Measurements from ENCODE around the gene RPS14. TPM values are rescaled to one million over a fixed set of nuclear protein-coding genes. Genes with fewer than 3 reads are reported as not detected.

The RPS14 gene
- total and polyA plus RNA-seq, 2 of the 8 experiments (the other 6 are each of a cell fraction or from before 2014, with no cell fraction given): 2,548 to 6,423 TPM

GRCh38 chr5:150465927-150466326 lies 16.4 kb upstream of the RPS14 start:
- H3K23ac ChIP-seq (ENCODE audit: insufficient read length): no peak overlapping the region
- H3K4ac ChIP-seq (replicated peaks; ENCODE audit: insufficient read length, low read depth, low read length): no peak overlapping the region
- H3K14ac ChIP-seq (ENCODE audit: insufficient read length): no peak overlapping the region
- peak overlapping the region; percentile 80; the same call in 1 of the 2 replicates for H2BK20ac ChIP-seq (ENCODE audit: low read length)
- H2BK5ac ChIP-seq (ENCODE audit: low read depth, low read length): peak overlapping the region; percentile 73; the same call in 1 of the 2 replicates
- no peak overlapping the region for H4K8ac ChIP-seq (ENCODE audit: extremely low read depth, insufficient read depth, low read length)
- no peaks in the 10 kb centered on the region for H4K20me1 ChIP-seq (replicated peaks in 1 of 2; ENCODE audit: control insufficient read depth in 1 of 2, insufficient read depth in 2 of 2, low read length in 2 of 2)
- TF ChIP-seq EP300 (IDR thresholded peaks at IDR 0.05; ENCODE audit: borderline replicate concordance in 1 of 2, low read depth in 2 of 2, low read length in 2 of 2) (no peak), EZH2 (IDR thresholded peaks at IDR 0.05; ENCODE audit: low read depth, low read length, severe bottlenecking) (no peak), CTBP2 (IDR thresholded peaks at IDR 0.05; ENCODE audit: borderline replicate concordance, insufficient read depth, insufficient read length, low read length) (no peak), HDAC2 (IDR thresholded peaks at IDR 0.05; ENCODE audit: borderline replicate concordance in 1 of 2, low read depth in 2 of 2, low read length in 2 of 2) (no peak), TAF7 (optimal IDR thresholded peaks at IDR 0.05; ENCODE audit: borderline replicate concordance, low read depth, low read length) (no peak), RBBP5 (IDR thresholded peaks at IDR 0.05; ENCODE audit: borderline replicate concordance, low read depth, low read length) (no peak), TEAD4 (IDR thresholded peaks at IDR 0.05; ENCODE audit: low read depth, low read length) (no peak), CBX8 (IDR thresholded peaks at IDR 0.05; ENCODE audit: borderline replicate concordance, low read depth, low read length) (no peak), SUZ12 (IDR thresholded peaks at IDR 0.05; ENCODE audit: low read length) (no peak), JUND (IDR thresholded peaks at IDR 0.05; ENCODE audit: low read length) (no peak)
- H3K4me3 ChIP-seq (ENCODE audit: extremely low read depth in 1 of 4, insufficient read depth in 2 of 4, low read depth in 3 of 4, low read length in 4 of 4): no peak overlapping the region
- H3K79me1 ChIP-seq (ENCODE audit: low read depth, low read length): no peaks in the 10 kb centered on the region
- FAIRE-seq: no peak
- 88% methylated on average over 8 of the region's 8 CpGs; no CpG with 5 or more reads in 1 of the 2 experiments for WGBS, 2 experiments (ENCODE audit: extremely low coverage in 1 of 2, insufficient coverage in 1 of 2, insufficient read length in 1 of 2, insufficient replicate concordance in 2 of 2, low coverage in 1 of 2, low lambda C conversion rate in 2 of 2, missing lambda C conversion rate in 1 of 2)
- no peaks in the 10 kb centered on the region for H3K23me2 ChIP-seq (ENCODE audit: low read depth, low read length)
- no peak overlapping the region for H2AK5ac ChIP-seq (ENCODE audit: low read depth, low read length)
- no peak overlapping the region for H3K9ac ChIP-seq (replicated peaks in 1 of 4; ENCODE audit: extremely low read depth in 1 of 4, low read depth in 3 of 4, low read length in 3 of 4)
- no peak overlapping the region for H3K27ac ChIP-seq (ENCODE audit: low read depth, low read length)
- H3K27me3 ChIP-seq (replicated peaks in 1 of 4; ENCODE audit: control insufficient read depth in 3 of 4, extremely low read depth in 1 of 4, insufficient read depth in 3 of 4, low read length in 3 of 4): no peaks in the 10 kb centered on the region
- DNase-seq (ENCODE audit: low read depth in 1 of 2, low spot score in 2 of 2): no peak
- H3K36me3 ChIP-seq (ENCODE audit: control insufficient read depth in 2 of 4, insufficient read depth in 4 of 4, low read length in 3 of 4): no peaks in the 10 kb centered on the region
- peak overlapping the region; percentile 56 for H4K91ac ChIP-seq (replicated peaks; ENCODE audit: insufficient read length, low read length)
- H2BK120ac ChIP-seq (replicated peaks; ENCODE audit: low read depth, low read length): no peak overlapping the region
- ChIA-PET POLR2A (ENCODE audit: partially characterized antibody) (interaction anchor here (0.9 to 2.8 kb wide), 4 partner anchors 16 to 104 kb away, joined by 3 to 21 read pairs (median 8); partner anchors contain the start of gene RPS14), CTCF (ENCODE audit: partially characterized antibody) (interaction anchor here (1.1 to 13.5 kb wide), 7 partner anchors 8 to 95 kb away, joined by 3 to 209 read pairs (median 11); partner anchors contain the start of gene RPS14)
- no peak overlapping the region for H4K5ac ChIP-seq (ENCODE audit: insufficient read length, low read depth, low read length)
- no peak overlapping the region for H3K4me2 ChIP-seq (ENCODE audit: insufficient read depth in 1 of 2, low read depth in 2 of 2, low read length in 2 of 2)
- H3K18ac ChIP-seq (ENCODE audit: extremely low read depth, low read length): peak overlapping the region; percentile 32
- peaks cover 3 to 20% (median 13%) of the 10 kb centered on the region in 4 experiments for H3K4me1 ChIP-seq (replicated peaks in 1 of 4; ENCODE audit: control insufficient read depth in 3 of 4, insufficient read depth in 4 of 4, low read length in 3 of 4)
- H2BK12ac ChIP-seq (ENCODE audit: low read depth, low read length): no peak overlapping the region
- no peaks in the 10 kb centered on the region for H3K9me3 ChIP-seq (ENCODE audit: insufficient read depth in 2 of 2, low read depth in 1 of 2, low read length in 1 of 2)
- no peaks in the 10 kb centered on the region for H3K79me2 ChIP-seq (ENCODE audit: control insufficient read depth in 1 of 2, insufficient read depth in 2 of 2, low read length in 2 of 2)
- peak overlapping the region; percentile 72; the same call in 1 of the 2 replicates for H2BK15ac ChIP-seq (ENCODE audit: low read length)
- no peak overlapping the region for H3K56ac ChIP-seq (replicated peaks; ENCODE audit: insufficient read length, low read depth, low read length)
- H2AFZ ChIP-seq (ENCODE audit: low read length): 0 out of 2 replicates have a peak overlapping the region, but pooled peaks have one; percentile 7
